Thoracic aorta (tissue), 2 donors: Measurements from ENCODE around the gene ARMC2. TPM values are rescaled to one million over a fixed set of nuclear protein-coding genes. Genes with fewer than 3 reads are reported as not detected.
"Not testable (repeated sequence)": the region's sequence is repeated elsewhere in the genome, so short reads cannot be mapped to it uniquely, and the experiment has no call there.

Source experiments
- ATAC-seq: fragments of 150-250 bp; one replicate; pipeline ENCODE4 v1.8.0; 2017; ENCODE audit warnings: low read depth; ENCODE audit not compliant: insufficient number of reproducible peaks, low FRiP score
- DNase-seq: peaks from one replicate; pipeline ENCODE4 v3.0.0-alpha.2; 2020; ENCODE audit warnings: low spot score
- H3K27ac ChIP-seq, 2 donors: fragments of 200-600 bp; sonication (generic); 1 replicate in 1 of 2; 2 replicates in 1 of 2; pipeline ENCODE4 v1.5.1; 2016; ENCODE audit warnings: mild to moderate bottlenecking in 2 of 2, moderate library complexity in 2 of 2
- H3K27me3 ChIP-seq: fragments of 200-600 bp; sonication (generic); replicated peaks from 2 replicates; pipeline ENCODE4 v1.6.0; 2016; ENCODE audit warnings: mild to moderate bottlenecking; ENCODE audit not compliant: insufficient read depth
- H3K36me3 ChIP-seq: fragments of 200-600 bp; sonication (generic); one replicate; pipeline ENCODE4 v1.5.1; 2016
- H3K4me1 ChIP-seq, 2 donors: fragments of 200-600 bp; sonication (generic); 1 replicate in 1 of 2; 2 replicates in 1 of 2; pipeline versions ENCODE4 v1.5.1 to v1.6.0; 2016; ENCODE audit warnings: low read depth in 2 of 2, mild to moderate bottlenecking in 1 of 2; ENCODE audit not compliant: control insufficient read depth in 1 of 2
- H3K4me3 ChIP-seq: fragments of 200-600 bp; sonication (generic); 2 replicates; pipeline ENCODE4 v1.5.1; 2016; ENCODE audit warnings: mild to moderate bottlenecking
- H3K9me3 ChIP-seq: fragments of 200-600 bp; sonication (generic); 2 replicates; pipeline ENCODE4 v1.5.1; 2016
- CTCF ChIP-seq: fragments of 200-600 bp; sonication (generic); IDR thresholded peaks from one replicate; pipeline ENCODE4 v1.5.1; 2019; ENCODE audit warnings: antibody characterized with exemption
- total RNA-seq, 2 donors: library from RNA; depleted of rRNA; stranded (reverse); fragments of >200 nt; gene quantifications; one replicate each; pipeline versions ENCODE4 v1.1.0 to v1.2.3, GENCODE V29; 2016

ARMC2 gene
- total RNA-seq, 2 donors from 2014 or later: 11.5 to 22.5 TPM

DNA sequence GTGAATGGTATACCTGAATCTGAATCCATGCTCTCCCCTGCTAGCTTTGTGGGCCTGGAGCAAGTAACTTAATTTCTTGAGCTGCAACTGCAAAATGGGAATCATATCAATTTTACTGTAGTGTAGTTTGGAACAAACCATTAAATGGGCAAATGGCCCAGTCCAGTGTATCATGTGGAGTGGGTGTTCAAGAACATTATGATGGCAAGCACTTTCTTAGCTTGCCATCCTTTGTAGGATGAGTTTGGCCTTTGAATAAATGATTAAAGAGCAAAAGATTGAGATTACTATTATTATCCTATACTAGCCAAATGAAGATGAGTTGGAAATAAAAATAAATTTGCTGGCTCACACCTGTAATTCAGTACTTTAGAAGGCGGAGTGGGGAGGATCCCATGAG is 126.0 kb downstream of the ARMC2 start:
- H3K27ac ChIP-seq: no peak overlapping the region
- H3K4me1 ChIP-seq: peaks cover 0 to 12% of the 10 kb centered on the region in 2 donors
- TF ChIP-seq CTCF: no peak
- H3K36me3 ChIP-seq: no peaks in the 10 kb centered on the region
- ATAC-seq (no peak), DNase-seq (no peak)
- H3K4me3 ChIP-seq: no peak overlapping the region
- no peaks in the 10 kb centered on the region for H3K9me3 ChIP-seq
- no peaks in the 10 kb centered on the region for H3K27me3 ChIP-seq

GRCh38 chr6:108978638-108979037 is 130.4 kb downstream of the ARMC2 start:
- not testable (repeated sequence) for H3K9me3 ChIP-seq, H3K4me3 ChIP-seq, ATAC-seq, H3K4me1 ChIP-seq, DNase-seq, H3K27me3 ChIP-seq, H3K36me3 ChIP-seq, H3K27ac ChIP-seq

DNA sequence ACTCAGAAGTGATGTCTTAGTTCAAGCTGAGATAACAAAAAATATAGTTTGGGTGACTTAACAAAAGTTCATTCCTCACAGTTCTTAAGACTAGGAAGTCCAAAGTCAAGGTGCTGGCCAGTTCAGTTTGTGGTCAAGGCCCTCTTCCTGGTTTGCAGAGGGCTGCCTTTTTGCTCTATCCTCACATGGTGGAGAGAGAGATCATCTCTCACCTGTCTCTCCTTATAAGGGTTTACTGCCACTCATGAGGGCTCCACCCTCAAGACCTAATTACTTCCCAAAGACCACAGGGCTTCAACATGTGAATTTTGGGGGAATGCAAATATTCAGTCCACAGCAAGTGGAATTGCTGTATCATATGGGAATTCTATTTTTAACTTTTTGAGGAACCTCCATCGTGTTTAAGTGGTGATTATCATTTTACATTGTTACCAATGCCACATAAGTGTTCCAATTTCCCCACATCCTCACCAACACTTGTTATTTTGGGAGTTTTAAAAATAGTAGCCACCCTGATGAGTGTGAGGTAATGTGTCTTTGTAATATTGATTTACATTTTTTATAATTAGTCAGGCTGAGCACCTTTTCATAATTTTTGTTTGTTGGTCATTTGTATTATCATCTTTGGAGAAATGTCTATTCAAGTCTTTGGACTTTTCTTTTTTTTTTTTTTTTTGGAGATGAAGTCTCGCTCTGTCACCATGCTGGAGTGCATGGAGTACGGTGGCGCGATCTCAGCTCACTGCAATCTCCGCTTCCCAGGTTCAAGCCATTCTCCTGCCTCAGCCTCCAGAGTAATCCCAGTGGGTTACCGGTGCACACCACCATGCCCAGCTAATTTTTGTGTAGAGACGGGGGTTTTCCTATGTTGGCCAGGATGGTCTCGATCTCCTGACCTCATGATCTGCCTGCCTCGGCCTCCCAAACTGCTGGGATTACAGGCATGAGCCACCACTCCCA is 134.2 kb downstream of the ARMC2 start:
- ATAC-seq: no peak
- no peaks in the 10 kb centered on the region for H3K27me3 ChIP-seq
- H3K4me1 ChIP-seq: no peaks in the 10 kb centered on the region
- no peak for DNase-seq
- no peak for TF ChIP-seq CTCF
- H3K27ac ChIP-seq: no peak overlapping the region
- no peak overlapping the region for H3K4me3 ChIP-seq
- peaks cover 4% of the 10 kb centered on the region for H3K9me3 ChIP-seq
- H3K36me3 ChIP-seq: peaks cover 4% of the 10 kb centered on the region

- Histone ChIP-seq H3K4me1 (no peaks in the 10 kb centered on the region), H3K4me3 (no peak overlapping the region), H3K9me3 (peaks cover 4% of the 10 kb centered on the region), H3K36me3 (peaks cover 10% of the 10 kb centered on the region), H3K27me3 (no peaks in the 10 kb centered on the region), H3K27ac (no peak overlapping the region)
- no peak for TF ChIP-seq CTCF
- no peak for DNase-seq
- ATAC-seq: no peak
Measured at GRCh38 chr6:108983151-108983550, 134.9 kb downstream of the ARMC2 start.

DNA sequence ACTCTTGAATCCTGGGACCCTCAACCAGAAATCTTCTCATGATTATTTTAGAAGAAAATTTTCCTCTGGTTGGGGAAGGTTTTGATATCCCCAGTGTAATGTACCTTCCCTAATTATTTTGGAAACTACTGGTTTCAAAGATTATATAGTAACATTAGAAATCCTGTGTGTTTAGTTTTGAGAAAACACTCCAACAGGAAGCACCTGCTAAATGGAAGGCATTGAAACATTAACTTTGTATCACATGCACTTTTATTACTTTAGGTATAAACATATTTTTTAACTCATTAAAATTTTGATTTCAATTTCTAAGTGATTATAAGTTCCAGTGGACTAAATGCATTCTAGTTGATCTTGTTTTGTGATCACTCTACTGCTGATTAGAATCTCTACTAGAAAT is 137.1 kb downstream of the ARMC2 start:
- Histone ChIP-seq H3K9me3 (peaks cover 3% of the 10 kb centered on the region), H3K4me1 (no peaks in the 10 kb centered on the region), H3K4me3 (no peak overlapping the region), H3K36me3 (peaks cover 21% of the 10 kb centered on the region), H3K27ac (no peak overlapping the region), H3K27me3 (no peaks in the 10 kb centered on the region)
- ATAC-seq (no peak), DNase-seq (no peak)
- TF ChIP-seq CTCF: no peak
